Brain microvascular endothelial cell (primary cell): ENCODE results near the gene CYP3A4.

Experiments
- DNase-seq: peaks from one replicate; pipeline ENCODE4 v3.0.0-alpha.2; 2020
- H3K27ac ChIP-seq: fragments of 250-450 bp; sonication (Bioruptor Pico); 2 replicates; pipeline ENCODE4 v1.5.1; 2020; ENCODE audit warnings: mild to moderate bottlenecking, moderate library complexity
- H3K27me3 ChIP-seq: fragments of 250-450 bp; sonication (Bioruptor Pico); replicated peaks from 2 replicates; pipeline ENCODE4 v1.5.1; 2020; ENCODE audit warnings: mild to moderate bottlenecking
- H3K36me3 ChIP-seq: fragments of 250-450 bp; sonication (Bioruptor Pico); replicated peaks from 2 replicates; pipeline ENCODE4 v1.5.1; 2020; ENCODE audit warnings: mild to moderate bottlenecking
- H3K4me3 ChIP-seq: 2 replicates; pipeline ENCODE4 v1.5.1; 2011; ENCODE audit warnings: low read depth, mild to moderate bottlenecking, control low read depth, low read length, moderate library complexity
- CTCF ChIP-seq: IDR thresholded peaks from 2 replicates; pipeline ENCODE4 v1.5.1; 2011; ENCODE audit warnings: low read depth, mild to moderate bottlenecking, moderate library complexity, low read length, control low read depth, inconsistent platforms; ENCODE audit errors: missing control alignments
- in situ Hi-C: cut with HindIII; loops from 2 replicates; pipeline ENCODE4 v1.10.0; 2017; ENCODE audit warnings: low sequenced_read_pairs, low pct_ligation_motif_present

The CYP3A4 gene

GRCh38 chr7:99720800-99721595 is 63.0 kb downstream of the CYP3A4 start:
- no peaks in the 10 kb centered on the region for H3K36me3 ChIP-seq
- H3K4me3 ChIP-seq: no peak overlapping the region
- in situ Hi-C loops: no loop called here
- TF ChIP-seq CTCF: no peak
- no peaks in the 10 kb centered on the region for H3K27me3 ChIP-seq
- no peak overlapping the region for H3K27ac ChIP-seq
- no peak for DNase-seq

- in situ Hi-C loops: no loop called here
- Histone ChIP-seq H3K36me3 (no peaks in the 10 kb centered on the region), H3K27me3 (no peaks in the 10 kb centered on the region), H3K4me3 (no peak overlapping the region), H3K27ac (no peak overlapping the region)
- TF ChIP-seq CTCF: no peak
- DNase-seq: no peak
Measured at GRCh38 chr7:99719996-99720769, 63.8 kb downstream of the CYP3A4 start.

GRCh38 chr7:99713995-99714570 is 69.9 kb downstream of the CYP3A4 start:
- Histone ChIP-seq H3K27ac (no peak overlapping the region), H3K27me3 (no peaks in the 10 kb centered on the region), H3K4me3 (no peak overlapping the region), H3K36me3 (no peaks in the 10 kb centered on the region)
- in situ Hi-C loops: no loop called here
- no peak for DNase-seq
- TF ChIP-seq CTCF: no peak

- Histone ChIP-seq H3K27me3 (no peaks in the 10 kb centered on the region), H3K4me3 (no peak overlapping the region), H3K36me3 (no peaks in the 10 kb centered on the region), H3K27ac (no peak overlapping the region)
- no peak for TF ChIP-seq CTCF
- in situ Hi-C loops: no loop called here
- no peak for DNase-seq
Measured at GRCh38 chr7:99709838-99710578, 74.0 kb downstream of the CYP3A4 start.

- H3K27ac ChIP-seq: no peak overlapping the region
- no peaks in the 10 kb centered on the region for H3K27me3 ChIP-seq
- no peaks in the 10 kb centered on the region for H3K36me3 ChIP-seq
- TF ChIP-seq CTCF: no peak
- in situ Hi-C loops: no loop called here
- no peak overlapping the region for H3K4me3 ChIP-seq
- DNase-seq: no peak
Measured at GRCh38 chr7:99709260-99709659, 74.7 kb downstream of the CYP3A4 start.
